GM19395 (cell line): ENCODE measurements around the gene OR10C1.
"Not testable (repeated sequence)": the region's sequence is repeated elsewhere in the genome, so short reads cannot be mapped to it uniquely, and the experiment has no call there.

Source experiments
- ATAC-seq: cut with Tn5 transposase; IDR thresholded peaks from one replicate; pipeline ENCODE4 v1.9.1; 2021; ENCODE audit warnings: mild to moderate bottlenecking, moderate library complexity; ENCODE audit not compliant: unreplicated experiment

The OR10C1 gene

GRCh38 chr6:29439006-29439405 is at the start of gene OR10C1:
OR10C1 (plus strand) TSS chr6:29439306; CDS start chr6:29440016, 710 bp downstream.
- ATAC-seq = no peak

- no peak for ATAC-seq
These were observed 43.8 kb upstream of the OR10C1 start, which contains the start of gene OR12D2 for GRCh38 chr6:29395331-29395730. OR12D2 (plus strand) TSS chr6:29395631; CDS start chr6:29396700, 1,069 bp downstream.

GRCh38 chr6:29399525-29399924 is 39.6 kb upstream of the OR10C1 start:
- ATAC-seq = no peak

- ATAC-seq = no peak
These were observed 35.3 kb upstream of the OR10C1 start for GRCh38 chr6:29403801-29404200.

- ATAC-seq = no peak
These were observed 24.5 kb upstream of the OR10C1 start, which contains the start of gene OR12D1 for GRCh38 chr6:29414588-29414987. OR12D1 (plus strand) TSS chr6:29414928.

GRCh38 chr6:29419516-29419915 is 19.6 kb upstream of the OR10C1 start:
- ATAC-seq = no peak

- no peak for ATAC-seq
These were observed 14.9 kb upstream of the OR10C1 start for GRCh38 chr6:29424168-29424567.

GRCh38 chr6:29424575-29424974 is 14.5 kb upstream of the OR10C1 start:
- no peak for ATAC-seq

- no peak for ATAC-seq
These were observed 14.0 kb upstream of the OR10C1 start for GRCh38 chr6:29425075-29425474.

GRCh38 chr6:29426654-29427053 is 12.5 kb upstream of the OR10C1 start:
- no peak for ATAC-seq

GRCh38 chr6:29436730-29437129 is 2.4 kb upstream of the OR10C1 start:
- not testable (repeated sequence) for ATAC-seq

GRCh38 chr6:29442719-29443118 is 3.6 kb downstream of the OR10C1 start:
- no peak for ATAC-seq

GRCh38 chr6:29444031-29444430 is 4.9 kb downstream of the OR10C1 start:
- ATAC-seq = not testable (repeated sequence)

GRCh38 chr6:29447670-29448069 is 8.6 kb downstream of the OR10C1 start:
- no peak for ATAC-seq

- ATAC-seq = no peak
These were observed 12.5 kb downstream of the OR10C1 start for GRCh38 chr6:29451471-29452193.

GRCh38 chr6:29456971-29457370 is 17.9 kb downstream of the OR10C1 start, which contains the start of the genes OR11A1 and OR2H1:
OR11A1 (minus strand) TSS chr6:29457071; CDS start chr6:29427641, 29,430 bp downstream.
OR2H1 (plus strand) TSS chr6:29457155; CDS start chr6:29461770, 4,615 bp downstream.
- ATAC-seq = no peak

- no peak for ATAC-seq
These were observed 22.1 kb downstream of the OR10C1 start for GRCh38 chr6:29461021-29461814.

- ATAC-seq = no peak
These were observed 22.9 kb downstream of the OR10C1 start for GRCh38 chr6:29462022-29462421.

- no peak for ATAC-seq
These were observed 26.2 kb downstream of the OR10C1 start for GRCh38 chr6:29465279-29465678.

- ATAC-seq = no peak
These were observed 26.7 kb downstream of the OR10C1 start for GRCh38 chr6:29465801-29466200.

- ATAC-seq = no peak
These were observed 27.1 kb downstream of the OR10C1 start for GRCh38 chr6:29466241-29466640.

GRCh38 chr6:29474996-29475395 is 35.9 kb downstream of the OR10C1 start:
- ATAC-seq = no peak
